Cardiac muscle cell (in vitro differentiated cells and primary cell): ENCODE measurements around the gene HSPH1. TPM values are rescaled to one million over a fixed set of nuclear protein-coding genes. Genes with fewer than 3 reads are reported as not detected.

Experiments used
- DNase-seq, 2 donors: peaks; one replicate each; pipeline versions ENCODE4 v3.0.0 to v3.0.0-alpha.2; 2010 to 2017; ENCODE audit warnings: low read depth in 1 of 2, low spot score in 1 of 2
- H3K27ac ChIP-seq: fragments of 200-600 bp; sonication (generic); 2 replicates; pipeline ENCODE4 v1.5.1; 2016
- H3K27me3 ChIP-seq: fragments of 200-600 bp; sonication (generic); 2 replicates; pipeline ENCODE4 v1.6.0; 2016; ENCODE audit warnings: control low read depth
- H3K36me3 ChIP-seq: fragments of 200-600 bp; sonication (generic); 2 replicates; pipeline ENCODE4 v1.5.1; 2016; ENCODE audit warnings: control low read depth
- H3K4me1 ChIP-seq: fragments of 200-600 bp; sonication (generic); 2 replicates; pipeline ENCODE4 v1.8.1; 2017; ENCODE audit warnings: low read depth, mild to moderate bottlenecking, mixed run types
- H3K4me3 ChIP-seq: fragments of 200-600 bp; sonication (generic); 2 replicates; pipeline ENCODE4 v1.5.1; 2016; ENCODE audit warnings: mild to moderate bottlenecking
- H3K9me3 ChIP-seq: fragments of 200-600 bp; sonication (generic); 2 replicates; pipeline ENCODE4 v1.5.1; 2017; ENCODE audit warnings: low read depth, mild to moderate bottlenecking, control low read depth
- polyA plus RNA-seq: library from polyadenylated mRNA; unstranded; fragments of >200 nt; fragmentation: Nextera tagmentation; extraction: Ambion mirVana; gene quantifications from 2 replicates; pipeline ENCODE4 v1.2.1, GENCODE V29; 2016
- total RNA-seq: library from RNA; depleted of rRNA; stranded (reverse); fragments of >200 nt; gene quantifications from 2 replicates; pipeline ENCODE4 v1.2.3, GENCODE V29; 2016
- TF ChIP-seq, protein P1 (sequence below): IDR thresholded peaks from 2 replicates; pipeline ENCODE4 v1.5.1; 2012; ENCODE audit warnings: low read depth, mild to moderate bottlenecking, low read length

HSPH1 gene
- total and polyA plus RNA-seq, 2 experiments from 2014 or later, result 25.8 to 50.8 TPM

DNA sequence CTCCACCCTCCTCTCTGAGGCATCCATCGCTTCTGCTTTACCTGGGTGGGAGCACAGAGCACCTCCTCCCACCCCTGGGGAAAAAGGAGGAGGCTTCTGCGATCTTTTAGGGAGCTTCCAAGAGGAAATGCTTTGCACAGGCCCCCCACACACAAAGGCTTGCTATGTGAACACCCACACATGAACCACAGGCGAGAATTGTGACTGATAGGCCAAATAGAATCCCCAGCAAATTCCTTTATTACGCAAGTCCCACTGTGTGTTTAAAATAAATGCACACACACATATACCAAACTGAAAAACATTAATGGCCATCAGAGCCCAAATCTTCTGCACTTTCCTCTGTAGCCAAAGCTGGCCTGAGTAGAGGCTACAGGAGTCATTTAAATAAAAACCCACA, 50.6 kb downstream of the HSPH1 start:
- Histone ChIP-seq H3K9me3 (no peaks in the 10 kb centered on the region), H3K36me3 (no peaks in the 10 kb centered on the region), H3K27me3 (peaks cover 7% of the 10 kb centered on the region), H3K27ac (no peak overlapping the region), H3K4me3 (no peak overlapping the region), H3K4me1 (no peaks in the 10 kb centered on the region)
- TF ChIP-seq, protein P1, sequence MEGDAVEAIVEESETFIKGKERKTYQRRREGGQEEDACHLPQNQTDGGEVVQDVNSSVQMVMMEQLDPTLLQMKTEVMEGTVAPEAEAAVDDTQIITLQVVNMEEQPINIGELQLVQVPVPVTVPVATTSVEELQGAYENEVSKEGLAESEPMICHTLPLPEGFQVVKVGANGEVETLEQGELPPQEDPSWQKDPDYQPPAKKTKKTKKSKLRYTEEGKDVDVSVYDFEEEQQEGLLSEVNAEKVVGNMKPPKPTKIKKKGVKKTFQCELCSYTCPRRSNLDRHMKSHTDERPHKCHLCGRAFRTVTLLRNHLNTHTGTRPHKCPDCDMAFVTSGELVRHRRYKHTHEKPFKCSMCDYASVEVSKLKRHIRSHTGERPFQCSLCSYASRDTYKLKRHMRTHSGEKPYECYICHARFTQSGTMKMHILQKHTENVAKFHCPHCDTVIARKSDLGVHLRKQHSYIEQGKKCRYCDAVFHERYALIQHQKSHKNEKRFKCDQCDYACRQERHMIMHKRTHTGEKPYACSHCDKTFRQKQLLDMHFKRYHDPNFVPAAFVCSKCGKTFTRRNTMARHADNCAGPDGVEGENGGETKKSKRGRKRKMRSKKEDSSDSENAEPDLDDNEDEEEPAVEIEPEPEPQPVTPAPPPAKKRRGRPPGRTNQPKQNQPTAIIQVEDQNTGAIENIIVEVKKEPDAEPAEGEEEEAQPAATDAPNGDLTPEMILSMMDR, result no peak
- peak in 1 of 2 donors; percentile 88 for DNase-seq

DNA sequence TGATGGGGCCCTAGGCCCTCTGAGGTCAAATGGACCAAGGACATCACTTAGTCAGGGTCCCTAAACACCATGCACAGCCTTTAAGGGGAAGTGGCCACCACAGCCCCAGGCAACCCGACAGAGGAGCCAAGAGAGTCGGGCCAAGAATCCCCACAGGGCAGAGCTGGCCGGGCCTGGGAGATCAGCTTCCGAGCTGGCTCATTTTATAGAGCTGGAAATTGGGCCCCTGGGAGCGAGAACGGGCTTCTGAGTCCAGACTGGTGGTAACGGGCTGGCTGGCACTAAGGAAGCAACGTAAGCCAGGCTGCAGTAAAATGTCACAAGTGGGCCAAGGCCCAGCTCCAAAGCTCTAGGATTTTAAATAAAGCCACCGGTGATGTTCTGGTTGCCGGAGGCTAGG, 51.1 kb downstream of the HSPH1 start:
- Histone ChIP-seq H3K4me3 (no peak overlapping the region), H3K27ac (no peak overlapping the region), H3K9me3 (no peaks in the 10 kb centered on the region), H3K27me3 (peaks cover 6% of the 10 kb centered on the region), H3K4me1 (no peaks in the 10 kb centered on the region), H3K36me3 (no peaks in the 10 kb centered on the region)
- no peak for DNase-seq
- TF ChIP-seq, protein P1, result no peak

- TF ChIP-seq, protein P1, result no peak
- no peak overlapping the region for H3K27ac ChIP-seq
- no peak for DNase-seq
- H3K27me3 ChIP-seq, result peaks cover 6% of the 10 kb centered on the region
- H3K36me3 ChIP-seq, result no peaks in the 10 kb centered on the region
- no peaks in the 10 kb centered on the region for H3K4me1 ChIP-seq
- H3K4me3 ChIP-seq, result no peak overlapping the region
- H3K9me3 ChIP-seq, result no peaks in the 10 kb centered on the region
Measured at GRCh38 chr13:31110169-31110568, 51.5 kb downstream of the HSPH1 start.

DNA sequence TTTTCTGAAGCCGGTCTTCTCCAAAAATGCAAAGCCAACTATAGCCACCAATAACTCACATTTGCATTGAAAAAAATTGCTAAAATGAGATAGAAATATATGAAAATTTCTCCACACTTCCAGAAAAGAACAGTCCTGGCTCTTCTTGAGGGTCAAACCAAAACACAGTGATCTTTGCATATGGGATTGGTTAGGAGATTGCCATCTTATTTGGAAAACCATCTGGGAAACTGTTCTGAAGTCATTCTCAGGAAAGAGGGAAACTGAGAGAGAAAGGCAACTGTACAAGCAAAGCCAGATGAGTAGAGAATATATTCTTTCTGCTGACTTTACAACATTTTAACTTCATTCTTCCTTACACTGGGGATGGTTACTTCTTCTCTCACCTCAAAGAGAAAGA, 54.6 kb downstream of the HSPH1 start:
- H3K9me3 ChIP-seq, result no peaks in the 10 kb centered on the region
- no peak overlapping the region for H3K4me3 ChIP-seq
- TF ChIP-seq, protein P1, result no peak
- no peaks in the 10 kb centered on the region for H3K36me3 ChIP-seq
- no peaks in the 10 kb centered on the region for H3K27me3 ChIP-seq
- no peak overlapping the region for H3K27ac ChIP-seq
- DNase-seq, result no peak
- no peaks in the 10 kb centered on the region for H3K4me1 ChIP-seq

DNA sequence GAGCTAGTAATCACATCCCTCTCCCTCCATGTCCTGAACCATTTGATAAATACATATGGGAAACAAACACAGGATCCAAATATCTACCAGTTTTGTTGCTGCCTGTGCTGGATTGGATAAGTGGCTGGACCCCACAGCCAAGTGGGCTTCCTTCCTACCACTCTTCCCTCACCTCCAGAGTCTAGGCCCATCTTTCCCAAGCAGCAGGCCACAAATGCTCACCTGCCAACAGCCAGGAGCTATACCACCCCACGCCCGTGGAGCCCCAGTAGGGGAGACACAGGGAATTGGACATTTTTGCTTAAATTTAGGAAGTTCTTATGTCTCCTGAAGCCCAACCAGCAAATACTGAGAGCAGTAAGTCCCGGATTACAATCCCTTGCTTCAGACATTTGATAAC, 55.8 kb downstream of the HSPH1 start:
- no peak for DNase-seq

More for the DNA sequence above, 55.8 kb downstream of the HSPH1 start:
- H3K36me3 ChIP-seq, result no peaks in the 10 kb centered on the region
- no peaks in the 10 kb centered on the region for H3K9me3 ChIP-seq
- no peaks in the 10 kb centered on the region for H3K27me3 ChIP-seq
- H3K4me3 ChIP-seq, result no peak overlapping the region
- no peak overlapping the region for H3K27ac ChIP-seq
- H3K4me1 ChIP-seq, result no peaks in the 10 kb centered on the region
- TF ChIP-seq, protein P1, result no peak
